NCI-H460 (cell line): ENCODE data around the gene BLVRB. TPM values are rescaled to one million over a fixed set of nuclear protein-coding genes. Genes with fewer than 3 reads are reported as not detected.
"Not testable (repeated sequence)": the region's sequence is repeated elsewhere in the genome, so short reads cannot be mapped to it uniquely, and the experiment has no call there.

Experiments used
- DNase-seq: peaks from one replicate; pipeline ENCODE4 v3.0.0-alpha.2; 2016; ENCODE audit warnings: low read depth; ENCODE audit errors: extremely low read depth
- polyA plus RNA-seq: library from polyadenylated mRNA; depleted of rRNA; stranded (reverse); fragments of >200 nt; gene quantifications from 2 replicates; pipeline ENCODE4 v1.2.3, GENCODE V29; 2014; cell fraction: nucleus; rRNA removed
- total RNA-seq: library from RNA; depleted of rRNA; stranded (reverse); fragments of >200 nt; shearing (Covaris generic); gene quantifications from 2 replicates; pipeline ENCODE4 v1.2.3, GENCODE V29; 2014; rRNA removed

BLVRB gene
- 181 and 210 TPM in 2 replicates for total RNA-seq
- 278 and 371 TPM in 2 replicates for polyA plus RNA-seq

- peak; percentile 98 for DNase-seq
Measured at GRCh38 chr19:40465557-40466218, at the start of gene BLVRB. BLVRB (minus strand) TSS chr19:40465745; CDS start chr19:40465688, 57 bp downstream.

- DNase-seq, result no peak
Measured at GRCh38 chr19:40513741-40514315, 48.3 kb upstream of the BLVRB start.

GRCh38 chr19:40513345-40513678, 47.8 kb upstream of the BLVRB start:
- no peak for DNase-seq

- no peak for DNase-seq
Measured at GRCh38 chr19:40512473-40513344, 47.2 kb upstream of the BLVRB start.

GRCh38 chr19:40512110-40512472, 46.5 kb upstream of the BLVRB start:
- no peak for DNase-seq

GRCh38 chr19:40511487-40511886, 45.9 kb upstream of the BLVRB start:
- no peak for DNase-seq

- DNase-seq, result no peak
Measured at GRCh38 chr19:40510526-40511115, 45.1 kb upstream of the BLVRB start.

GRCh38 chr19:40508739-40509260, 43.3 kb upstream of the BLVRB start:
- DNase-seq, result no peak

- DNase-seq, result no peak
Measured at GRCh38 chr19:40507892-40508291, 42.3 kb upstream of the BLVRB start.

- DNase-seq, result no peak
Measured at GRCh38 chr19:40506099-40506498, 40.6 kb upstream of the BLVRB start.

GRCh38 chr19:40503320-40503695, 37.8 kb upstream of the BLVRB start:
- no peak for DNase-seq

- no peak for DNase-seq
Measured at GRCh38 chr19:40502647-40503319, 37.2 kb upstream of the BLVRB start.

GRCh38 chr19:40502081-40502480, 36.5 kb upstream of the BLVRB start:
- DNase-seq, result no peak

GRCh38 chr19:40501599-40501998, 36.1 kb upstream of the BLVRB start:
- no peak for DNase-seq

GRCh38 chr19:40500678-40501530, 35.4 kb upstream of the BLVRB start:
- DNase-seq, result not testable (repeated sequence)

GRCh38 chr19:40499320-40499719, 33.8 kb upstream of the BLVRB start:
- DNase-seq, result no peak

GRCh38 chr19:40497214-40497613, 31.7 kb upstream of the BLVRB start:
- no peak for DNase-seq

GRCh38 chr19:40494191-40494838, 28.8 kb upstream of the BLVRB start:
- DNase-seq, result no peak

GRCh38 chr19:40493778-40494177, 28.2 kb upstream of the BLVRB start:
- DNase-seq, result no peak
